CD1c-positive myeloid dendritic cell (primary cell): ENCODE measurements around the gene NACC1.

Source experiments
- DNase-seq: peaks from one replicate; pipeline ENCODE4 v3.0.0-alpha.2; 2016; ENCODE audit errors: extremely low spot score

The NACC1 gene

DNA sequence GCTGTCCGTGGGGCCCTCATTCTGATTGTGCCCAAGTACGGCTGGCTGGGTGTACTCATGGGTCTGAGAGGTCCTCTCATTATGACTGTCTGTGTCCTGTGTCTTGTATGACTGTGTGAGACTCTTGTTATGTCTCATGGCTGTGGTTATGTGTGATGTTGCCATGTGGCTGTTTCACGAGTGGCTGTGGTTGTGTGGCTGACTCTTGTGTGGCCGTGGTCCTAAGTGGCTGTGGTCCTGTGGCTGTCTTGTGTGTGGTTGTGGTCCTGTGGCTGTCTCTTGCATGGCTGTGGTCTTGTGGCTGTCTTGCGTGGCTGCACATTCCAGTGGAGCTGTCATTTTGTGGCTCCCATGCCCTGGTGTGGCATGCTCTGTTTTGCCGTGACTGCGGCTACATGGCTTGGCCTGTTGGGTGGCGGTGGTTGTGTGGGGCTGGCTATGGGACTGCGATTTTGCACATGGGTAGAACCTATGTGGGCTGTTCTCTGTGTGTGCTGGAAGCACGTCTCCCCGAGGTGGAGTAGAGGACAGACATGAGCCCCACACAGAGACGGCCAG lies 18.0 kb upstream of the NACC1 start:
- DNase-seq: peak; percentile 57

DNA sequence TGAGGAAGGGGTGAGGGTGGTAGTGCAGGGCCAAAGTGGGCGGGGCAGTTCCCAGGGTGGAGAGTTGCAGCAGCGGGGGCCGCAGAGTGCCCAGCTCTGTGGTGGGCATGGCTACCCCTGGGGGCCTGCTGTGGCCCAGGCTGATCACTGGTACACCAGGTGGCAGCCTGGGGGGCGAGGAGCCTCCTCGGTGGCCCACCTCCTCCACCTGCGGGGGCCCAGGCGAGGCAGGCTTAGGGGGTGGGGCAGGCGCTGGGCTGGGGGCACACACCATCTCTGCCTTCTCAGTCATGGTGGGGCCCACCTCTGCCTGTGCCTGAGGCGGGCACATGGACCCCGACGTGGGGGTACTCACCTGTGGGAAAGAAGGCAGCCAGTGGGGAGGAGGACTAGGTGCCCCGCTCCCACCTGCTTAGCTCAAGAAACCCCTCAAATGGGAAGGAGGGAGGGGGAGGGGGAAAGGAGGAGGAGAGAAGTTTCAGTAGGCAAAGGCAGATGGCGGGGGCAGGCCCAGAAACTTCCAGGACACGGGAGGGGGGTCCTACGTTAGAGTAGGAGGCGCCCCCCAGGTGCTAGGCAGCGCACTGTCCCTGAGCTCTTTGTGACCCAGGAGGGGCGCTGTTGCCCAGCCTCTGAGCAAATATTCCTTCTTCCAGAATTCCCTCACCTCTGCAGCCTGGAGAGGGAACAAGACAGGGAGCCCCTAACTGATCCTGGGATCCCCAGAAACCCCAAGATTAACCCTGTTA lies 17.0 kb upstream of the NACC1 start:
- DNase-seq: no peak

DNA sequence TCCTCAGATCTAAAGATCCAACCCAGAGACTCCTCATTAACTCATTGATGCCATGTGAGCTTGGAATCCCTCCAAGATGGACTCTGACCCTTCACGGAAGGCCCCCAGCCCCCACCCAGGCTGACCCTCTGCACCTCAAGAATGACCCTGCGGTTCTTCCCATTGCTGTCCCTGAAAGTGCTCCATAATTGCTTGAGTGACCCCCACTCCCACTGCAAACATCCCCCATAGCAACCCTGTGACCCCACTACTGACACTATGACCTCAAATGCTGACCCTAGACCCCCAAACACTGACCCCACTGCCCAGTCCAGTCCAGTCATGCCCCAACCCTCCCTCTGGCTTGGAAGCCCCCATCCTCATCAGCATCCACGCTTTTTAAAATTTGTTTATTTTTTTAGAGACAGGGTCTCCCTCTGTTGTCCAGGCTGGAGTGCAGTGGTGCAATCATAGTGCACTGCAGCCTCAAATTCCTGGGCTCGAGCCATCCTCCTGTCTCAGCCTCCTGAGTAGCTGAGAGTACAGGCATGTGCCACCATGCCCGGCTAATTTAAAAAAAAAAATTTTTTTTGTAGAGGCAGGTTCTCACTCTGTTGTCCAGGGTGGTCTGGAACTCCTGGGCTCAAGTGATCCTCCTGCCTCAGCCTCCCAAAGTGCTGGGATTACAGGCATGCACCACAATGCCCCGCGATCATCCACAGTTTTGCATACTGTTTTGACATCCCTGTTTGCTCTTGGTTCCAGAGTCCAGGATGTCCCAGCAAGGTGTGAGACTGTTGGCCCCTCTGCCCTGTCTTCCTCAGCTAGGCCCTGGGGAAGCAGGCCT lies 16.3 kb upstream of the NACC1 start:
- DNase-seq: no peak

DNA sequence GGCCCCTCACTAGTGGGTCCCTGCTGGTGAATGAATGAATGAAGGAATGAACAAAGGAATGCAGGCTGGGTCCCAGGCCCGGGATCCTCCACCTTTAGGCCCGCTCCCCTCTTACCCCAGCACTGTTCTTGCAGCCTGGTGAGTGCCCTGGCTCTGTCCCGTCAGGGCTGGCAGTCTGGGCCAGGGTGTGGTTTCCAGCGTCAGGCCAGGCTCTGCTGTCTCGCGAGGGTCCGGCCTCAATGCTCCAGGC lies 15.7 kb upstream of the NACC1 start:
- DNase-seq: no peak

DNA sequence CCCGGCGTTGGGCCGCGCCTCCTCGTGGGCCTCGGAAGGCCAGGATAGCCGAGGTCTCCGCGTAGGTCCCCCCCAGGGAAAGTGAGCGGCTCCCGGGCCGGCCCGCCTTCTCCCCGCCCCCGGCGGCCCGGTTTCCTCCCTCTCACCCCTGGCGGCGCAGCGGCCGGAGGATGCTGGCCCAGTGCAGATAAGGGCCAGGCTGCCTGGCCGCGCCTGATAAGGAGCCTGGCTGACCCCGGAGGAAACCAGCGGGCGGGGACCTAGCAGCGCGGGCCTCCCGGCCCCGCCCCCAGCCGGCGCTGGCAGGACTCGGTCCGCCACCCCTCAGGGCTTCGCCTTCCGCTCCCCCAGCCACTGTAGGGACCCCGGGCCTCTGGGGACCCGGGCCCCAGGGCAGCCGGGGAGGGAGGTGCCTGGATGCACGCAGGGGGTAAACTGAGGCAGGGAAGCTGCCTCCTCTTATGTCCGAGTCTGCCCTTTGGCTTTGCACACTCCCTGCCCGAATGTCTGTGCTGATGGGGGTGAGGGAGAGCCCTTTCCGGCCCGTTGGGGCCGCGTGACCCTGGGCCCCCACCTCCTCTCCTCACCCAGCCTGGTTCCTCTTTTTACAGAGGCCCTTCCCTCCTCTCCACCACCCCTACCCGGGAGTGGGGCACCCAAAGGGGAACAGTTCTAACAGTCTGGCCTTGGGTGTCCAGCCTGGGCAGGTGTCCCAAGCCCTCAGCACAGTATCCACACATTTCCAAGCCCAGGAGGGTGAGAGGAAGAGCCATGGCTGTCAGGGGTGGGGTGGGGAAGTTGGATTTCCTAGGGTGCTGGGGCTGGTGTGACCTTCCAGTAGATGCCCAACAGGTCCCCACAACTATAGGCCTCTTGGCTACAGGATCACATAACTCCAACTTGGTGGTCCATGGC lies 15.1 kb upstream of the NACC1 start, which contains the start of gene LYL1:
Gene LYL1, minus strand, starts transcription at position 193 of the 915 bp plus-strand sequence. CDS start 1,687 bp downstream, outside the sequence.
- peak; percentile 92 for DNase-seq

DNA sequence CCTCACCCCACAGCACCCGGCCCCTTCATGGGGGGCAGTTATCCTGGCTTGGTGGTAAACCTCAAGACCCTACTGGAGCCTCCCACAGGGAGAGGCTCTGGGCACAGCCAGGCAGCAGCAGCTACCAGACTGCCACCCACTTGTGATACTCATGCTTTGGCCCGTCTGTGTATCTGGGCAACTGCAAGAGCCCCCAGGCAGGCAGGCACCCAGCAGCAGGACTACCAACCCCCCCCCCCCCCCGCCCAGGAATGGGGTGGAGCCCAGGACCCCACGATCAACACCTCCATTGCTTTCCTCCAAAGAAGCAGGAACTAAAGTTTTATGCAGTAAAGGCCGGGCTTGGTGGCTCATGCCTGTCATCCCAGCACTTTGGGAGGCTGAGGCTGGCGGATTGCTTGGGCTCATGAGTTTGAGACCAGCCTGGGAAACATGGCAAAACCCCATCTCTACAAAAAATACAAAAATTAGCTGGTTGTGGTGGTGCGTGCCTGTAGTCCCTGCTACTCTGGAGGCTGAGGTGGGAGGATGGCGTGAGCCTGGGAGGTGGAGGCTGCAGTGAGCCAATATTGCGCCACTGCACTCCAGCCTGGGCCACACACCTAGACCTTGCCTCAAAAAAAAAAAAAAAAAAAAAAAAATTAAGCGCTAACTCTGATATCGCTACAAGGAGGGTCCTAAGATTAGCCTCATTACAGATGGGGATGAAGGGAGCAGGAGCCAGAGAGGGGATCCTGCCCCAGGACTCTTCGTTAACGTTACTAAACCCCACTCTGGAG lies 14.3 kb upstream of the NACC1 start:
- no peak for DNase-seq

DNA sequence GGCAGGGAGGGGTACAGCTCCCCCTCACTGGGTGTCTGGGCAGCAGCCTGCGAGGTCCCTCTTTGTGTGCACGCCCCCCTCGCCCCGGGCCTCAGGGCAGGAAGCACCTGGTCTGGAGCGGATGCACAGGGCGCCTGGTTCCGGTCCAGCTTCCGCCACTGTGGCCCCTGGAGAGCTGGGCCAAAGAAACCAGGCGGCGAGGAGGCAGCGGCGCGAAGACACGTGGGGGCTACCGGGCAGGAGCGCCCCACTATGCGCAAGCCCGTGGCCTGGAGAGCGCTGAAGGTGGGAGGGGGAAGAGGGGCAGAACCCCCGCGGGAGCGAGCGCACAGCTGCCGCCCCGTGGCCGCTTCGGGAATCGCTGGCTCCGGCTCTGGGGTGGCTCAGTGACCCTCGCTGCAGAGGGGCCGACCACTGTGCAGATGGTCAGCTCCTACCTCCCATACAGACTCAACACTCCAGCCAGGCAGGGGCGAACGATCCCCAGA lies 13.7 kb upstream of the NACC1 start:
- peak; percentile 63 for DNase-seq

DNA sequence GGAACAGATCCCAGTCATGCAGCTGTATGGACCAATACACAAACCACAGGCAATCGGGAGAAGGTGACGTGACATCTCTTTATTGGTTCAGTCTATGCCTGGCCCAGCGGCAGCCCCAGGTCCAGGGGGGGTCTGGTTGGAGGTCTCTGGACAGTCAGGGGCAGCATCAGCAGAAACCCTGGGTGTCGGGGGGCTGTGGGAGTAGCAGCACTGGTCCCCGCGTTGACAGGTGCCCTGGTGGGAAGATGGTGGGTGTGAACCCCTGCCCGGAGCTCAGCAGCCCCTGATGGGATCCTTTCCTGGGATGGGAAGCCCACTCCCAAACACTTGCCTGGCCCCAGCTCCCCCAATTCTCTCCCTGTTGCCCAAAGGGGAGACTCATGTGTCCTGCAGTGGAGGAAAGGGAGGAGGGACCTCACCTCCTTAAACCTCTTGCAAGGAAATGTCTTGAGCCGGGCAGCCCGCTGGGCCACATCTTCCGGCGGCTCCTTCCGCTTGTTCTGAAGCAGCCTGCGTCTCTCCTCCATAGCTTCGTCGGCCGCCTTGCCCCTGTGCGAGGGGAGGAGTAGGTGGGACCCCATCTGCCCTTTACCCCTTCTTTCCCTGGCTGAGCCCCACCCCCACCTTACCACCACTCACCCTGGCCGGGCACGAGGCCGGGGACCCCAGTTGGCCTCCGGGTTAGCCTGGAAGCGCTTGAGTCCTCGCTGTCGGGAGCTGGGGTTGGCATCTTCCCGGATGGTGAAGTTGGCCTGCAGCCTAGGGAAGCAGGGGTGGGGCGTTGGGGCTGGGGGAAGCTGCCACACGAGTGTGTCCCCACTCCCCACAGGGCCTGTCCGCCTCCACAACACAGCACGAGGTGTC lies 13.0 kb upstream of the NACC1 start:
- no peak for DNase-seq

DNA sequence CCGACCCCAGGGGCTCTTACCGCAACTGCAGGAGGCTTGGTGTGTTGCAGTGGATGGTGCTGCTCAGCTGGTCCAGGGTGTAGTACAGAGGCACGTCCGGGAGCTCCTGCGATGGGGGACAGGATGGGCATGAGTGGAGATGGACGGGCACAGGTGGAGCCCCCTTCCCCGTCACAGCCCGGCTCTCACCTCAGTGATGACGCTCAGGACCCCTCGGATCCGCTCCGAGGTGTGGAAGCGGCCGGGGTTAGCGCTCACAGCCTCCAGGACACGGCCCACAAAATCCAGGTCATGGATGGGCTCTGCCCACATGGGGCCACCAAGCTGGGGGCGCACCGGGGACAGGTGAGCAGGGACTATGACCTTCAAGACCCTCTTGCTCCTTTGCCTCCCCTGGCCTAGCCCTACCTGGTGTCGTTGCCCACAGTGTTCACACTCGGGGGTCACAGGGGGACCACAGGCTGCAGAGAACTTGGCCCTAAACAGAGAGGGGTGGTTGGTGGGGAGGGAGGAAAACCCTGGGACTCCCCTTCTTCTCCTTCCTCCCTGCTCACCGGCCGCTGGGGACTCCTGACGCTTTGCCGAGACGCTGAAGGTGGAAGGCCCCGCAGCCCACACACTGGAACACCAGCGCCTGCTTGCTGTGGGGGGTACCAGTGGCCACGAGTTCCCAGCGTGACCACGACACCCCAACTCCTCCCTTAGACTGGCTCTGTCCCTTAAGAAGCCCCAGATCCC lies 8.5 kb upstream of the NACC1 start:
- no peak for DNase-seq

DNA sequence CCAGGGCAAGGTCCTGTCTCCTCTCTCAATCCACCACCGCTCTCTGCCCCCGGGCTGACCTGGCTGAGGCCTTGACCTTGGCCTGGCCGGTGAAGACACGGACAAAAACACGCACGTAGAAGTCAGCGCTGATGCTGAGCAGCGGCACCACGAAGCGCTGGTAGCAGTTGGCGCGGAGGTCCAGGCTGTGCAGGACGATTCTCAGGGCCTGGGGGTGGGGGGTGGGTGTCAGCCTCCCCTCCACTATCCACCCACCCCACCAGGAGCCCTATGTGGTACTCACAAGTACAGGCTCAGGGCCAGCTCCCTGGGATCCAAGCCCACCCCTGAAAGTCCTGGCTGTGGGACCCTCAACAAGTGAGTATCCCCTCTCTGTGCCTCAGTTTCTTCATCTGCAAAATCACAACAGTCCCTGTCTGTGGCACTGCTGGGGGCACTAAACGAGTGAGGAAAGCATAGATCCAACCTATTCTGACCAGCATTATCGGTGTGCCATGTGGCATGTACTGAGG lies 7.9 kb upstream of the NACC1 start:
- no peak for DNase-seq

DNA sequence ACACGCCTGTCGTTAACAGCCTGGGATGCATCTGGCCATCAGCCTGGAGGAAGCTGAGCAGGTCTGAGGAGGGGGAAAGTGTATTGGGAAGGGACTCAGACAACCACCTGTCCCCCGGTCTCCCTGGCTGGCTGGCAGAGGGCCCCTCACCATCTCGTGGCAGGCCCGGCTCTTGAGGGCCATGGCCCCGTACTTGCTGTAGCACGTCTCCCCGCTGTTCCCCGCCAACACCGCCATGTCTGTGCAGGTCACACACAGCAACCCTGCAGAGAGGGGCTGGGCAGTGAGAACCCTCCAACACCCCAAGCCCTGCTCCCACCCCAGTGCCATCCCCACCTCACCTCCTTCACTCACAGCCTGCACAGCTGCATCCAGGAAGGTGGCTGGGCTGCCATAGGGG lies 5.5 kb upstream of the NACC1 start:
- no peak for DNase-seq

DNA sequence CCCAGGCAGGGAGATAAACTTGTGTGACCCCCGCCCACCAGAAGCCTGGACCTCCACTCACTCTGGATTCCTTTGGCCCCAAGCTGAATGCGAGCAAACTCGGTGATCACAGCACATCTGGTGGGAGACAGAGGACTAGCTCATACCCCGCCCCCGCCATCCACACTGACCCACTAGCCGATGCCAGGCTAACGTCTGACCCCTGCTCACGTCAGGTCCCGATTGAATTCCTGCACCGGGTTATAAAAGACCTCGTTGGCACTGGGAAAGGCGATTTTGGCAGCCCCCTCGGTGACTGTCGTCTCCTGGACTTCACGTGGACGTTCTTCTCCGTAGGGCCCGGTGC lies 2.2 kb upstream of the NACC1 start:
- DNase-seq: no peak

DNA sequence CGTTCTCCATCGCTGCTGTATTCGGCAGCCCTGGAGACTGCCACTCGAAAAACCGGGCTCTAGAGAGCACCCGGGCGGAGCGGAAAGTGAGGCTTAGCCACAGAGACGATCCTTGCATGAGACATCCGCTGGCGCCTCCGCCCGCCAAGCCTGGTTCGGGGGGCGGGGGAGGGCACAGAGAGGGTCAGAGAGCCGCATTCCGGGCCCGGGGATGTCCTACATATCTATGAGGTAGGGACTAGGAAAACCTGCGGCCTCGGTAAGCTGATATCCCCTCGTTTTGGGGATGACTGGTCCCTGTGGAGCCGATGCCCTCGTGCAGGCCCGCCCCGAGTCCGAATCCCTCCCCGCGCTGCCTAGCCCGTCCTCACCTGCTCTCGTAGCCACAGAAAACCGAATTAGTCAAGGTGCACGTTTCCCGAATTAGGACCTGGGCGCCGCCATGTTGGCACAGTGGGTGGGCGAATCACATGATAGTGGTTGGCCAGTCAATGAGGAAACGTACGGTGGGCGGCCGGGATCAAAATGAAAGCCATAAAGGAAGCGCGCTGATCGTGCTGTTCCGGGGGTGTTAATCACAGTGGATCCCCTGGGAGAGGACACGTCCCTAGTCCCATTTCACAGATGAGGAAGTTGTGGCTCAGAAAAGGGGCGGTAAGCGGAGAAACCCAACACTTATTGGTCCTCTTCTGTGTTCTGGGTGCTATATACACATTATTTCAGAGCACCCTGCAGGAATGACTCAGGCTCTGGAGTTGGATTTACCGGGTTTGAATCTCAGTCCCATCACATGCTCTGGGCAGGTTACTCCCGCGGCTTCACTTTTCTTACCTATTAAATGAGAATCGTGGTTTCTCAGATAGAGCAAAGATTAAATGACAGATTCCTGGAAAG lies 1.5 kb upstream of the NACC1 start, which contains the start of gene TRMT1:
Gene TRMT1, minus strand, starts transcription at position 459 of the 894 bp plus-strand sequence. Its CDS starts 341 bp downstream, at position 118.
- peak; percentile 95 for DNase-seq

DNA sequence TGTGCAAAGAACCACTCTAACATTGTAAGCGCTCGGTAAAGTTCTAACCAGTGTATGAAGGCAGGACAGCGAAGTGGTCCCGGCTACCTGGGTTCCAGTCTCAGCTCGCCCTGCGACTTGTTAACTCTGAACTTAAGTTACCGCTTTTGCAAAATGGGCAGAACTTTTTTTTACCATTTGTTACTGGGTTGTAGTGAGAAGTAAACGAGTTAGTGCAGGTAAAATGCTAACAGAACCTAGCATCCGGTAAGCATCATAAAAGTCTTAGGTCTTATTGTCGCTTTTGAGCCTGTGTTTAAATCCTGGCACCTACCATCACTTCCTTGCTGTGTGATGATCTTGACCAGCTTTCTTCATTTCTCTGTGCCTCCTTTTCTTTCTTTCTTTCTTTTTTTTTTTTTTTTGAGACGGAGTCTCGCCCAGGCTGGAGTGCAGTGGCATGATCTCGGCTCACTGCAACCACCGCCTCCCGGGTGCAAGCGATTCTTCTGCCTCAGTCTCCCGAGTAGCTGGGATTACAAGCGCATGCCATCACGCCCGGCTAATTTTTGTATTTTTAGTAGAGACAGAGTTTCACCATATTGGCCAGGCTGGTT lies 790 bp upstream of the NACC1 start:
- DNase-seq: no peak

DNA sequence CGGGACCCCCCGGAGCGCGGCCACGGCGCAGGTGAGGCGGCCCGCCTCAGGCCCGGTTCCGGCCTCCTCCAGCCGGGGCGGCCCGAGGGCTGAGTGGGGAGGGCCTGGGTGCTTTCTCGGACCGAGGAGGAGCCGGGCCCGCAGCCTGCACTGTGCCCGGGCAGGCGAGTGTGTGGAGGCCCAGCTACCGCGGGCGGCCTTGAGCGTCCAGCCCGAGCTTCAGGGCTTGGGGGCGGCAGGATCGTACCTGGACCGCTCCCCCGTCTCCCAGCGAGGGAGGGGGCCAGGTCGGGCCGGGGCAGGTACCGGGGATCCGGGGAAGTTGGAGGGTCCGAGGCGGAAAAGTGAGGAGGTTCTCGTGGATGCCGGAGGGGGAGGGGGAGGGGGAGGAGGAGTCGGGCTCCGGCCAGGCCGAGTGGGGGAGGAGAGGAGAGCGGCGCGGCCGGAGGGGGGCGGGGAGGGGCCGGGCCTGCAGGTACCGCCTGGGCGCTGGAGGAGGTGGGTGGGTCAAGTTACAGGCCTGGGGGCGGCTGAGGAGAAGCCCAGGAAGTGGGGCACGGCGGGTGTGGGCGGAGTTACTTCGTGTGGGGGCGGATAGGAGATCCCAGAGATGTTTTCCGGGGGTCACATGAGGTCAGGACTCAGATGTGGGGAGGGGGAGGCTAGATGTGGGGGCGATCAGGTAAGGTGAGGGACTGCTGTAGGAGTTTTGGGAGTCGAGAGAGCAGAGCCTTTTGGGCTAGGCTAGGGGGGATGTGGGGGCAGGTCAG lies 545 bp downstream of the NACC1 start:
- no peak for DNase-seq

DNA sequence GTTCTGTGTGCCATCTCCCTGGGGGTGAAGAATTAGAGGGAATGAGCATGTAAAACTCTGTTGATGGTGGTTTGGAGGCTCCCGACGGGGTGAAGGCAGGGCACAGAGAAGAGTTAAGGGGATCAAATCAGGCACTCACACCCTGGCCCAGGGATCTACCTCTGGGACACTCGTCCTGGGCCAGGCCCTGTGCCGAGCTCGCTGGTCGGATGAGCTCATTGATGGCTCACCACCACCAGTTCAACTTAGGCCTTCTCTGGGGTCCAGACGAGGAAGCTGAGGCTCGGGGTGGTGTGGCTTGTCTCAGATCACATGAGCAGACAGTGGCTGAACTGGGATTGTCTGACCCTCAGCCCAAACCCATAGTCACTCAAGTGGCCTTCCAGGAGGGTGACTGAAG lies 1.6 kb downstream of the NACC1 start:
- peak; percentile 52 for DNase-seq

DNA sequence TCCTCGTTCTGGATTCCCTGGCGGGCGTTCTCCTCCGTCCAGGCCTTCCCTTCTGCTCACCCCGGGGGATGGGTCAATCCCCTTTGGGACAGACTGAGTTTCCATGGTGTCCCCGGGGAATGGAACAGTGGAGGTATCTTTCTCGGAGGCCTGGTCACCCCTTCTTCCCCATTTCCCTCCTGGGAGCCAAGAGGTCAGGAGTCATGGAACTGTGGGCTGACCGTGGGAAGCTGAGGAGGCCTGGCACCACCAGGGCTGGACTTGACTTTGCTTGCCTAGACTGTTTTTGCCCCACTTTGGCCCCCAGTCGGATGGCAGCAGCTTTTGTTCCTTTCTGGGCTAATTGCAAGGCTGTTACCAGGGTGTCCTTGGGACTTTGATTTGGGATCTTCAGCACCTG lies 2.0 kb downstream of the NACC1 start:
- DNase-seq: peak; percentile 27
